HEK293 (cell line): ENCODE data around the gene SPEF1.

Source experiments
- CTCF ChIA-PET: fragments of 350-600 bp; formaldehyde crosslinking; extraction: SDS; loops from one replicate; lab custom pipeline; 2021; ENCODE audit warnings: antibody characterized with exemption; lab: Yijun Ruan, JAX
- POLR2A ChIA-PET: fragments of 300-600 bp; formaldehyde crosslinking; extraction: SDS; loops from one replicate; lab custom pipeline; 2020; ENCODE audit warnings: antibody characterized with exemption, inconsistent platforms; lab: Yijun Ruan, JAX
- H3K27ac ChIP-seq: fragments of 200-500 bp; sonication (Bioruptor generic); 2 replicates; pipeline ENCODE4 v1.5.1; 2014; ENCODE audit warnings: low read depth, low read length, control low read depth, inconsistent platforms; ENCODE audit errors: extremely low read depth
- H3K36me3 ChIP-seq, 2 experiments: fragments of 200-500 bp in 1 of 2; sonication (Bioruptor generic) in 1 of 2; 1 replicate in 1 of 2; 2 replicates in 1 of 2; pipeline ENCODE4 v1.5.1; 2014 to 2017; ENCODE audit warnings: inconsistent platforms in 2 of 2, low read length in 2 of 2; ENCODE audit not compliant: control insufficient read depth in 2 of 2, insufficient read depth in 1 of 2
- H3K4me1 ChIP-seq: fragments of 200-500 bp; sonication (Bioruptor generic); 2 replicates; pipeline ENCODE4 v1.5.1; 2014; ENCODE audit warnings: mild to moderate bottlenecking, low read length, inconsistent platforms; ENCODE audit not compliant: control insufficient read depth, insufficient read depth
- H3K4me3 ChIP-seq: 2 replicates; pipeline ENCODE4 v1.5.1; 2011; ENCODE audit warnings: low read depth, mild to moderate bottlenecking, control low read depth, low read length, moderate library complexity
- H3K9me3 ChIP-seq: fragments of 200-500 bp; sonication (Bioruptor generic); 2 replicates; pipeline ENCODE4 v1.5.1; 2014; ENCODE audit warnings: low read depth, low read length, inconsistent platforms; ENCODE audit not compliant: control insufficient read depth, insufficient read depth
- CTCF ChIP-seq: fragments of 450-650 bp; formaldehyde crosslinking; IDR thresholded peaks from 2 replicates; pipeline ENCODE4 v1.5.1; 2016; ENCODE audit warnings: missing biosample characterization, missing genetic modification characterization
- GLI2 ChIP-seq: fragments of 450-650 bp; formaldehyde crosslinking; IDR thresholded peaks from 2 replicates; pipeline ENCODE4; 2017; ENCODE audit warnings: missing biosample characterization, missing genetic modification characterization, low read depth, borderline replicate concordance
- MZF1 ChIP-seq: fragments of 450-650 bp; formaldehyde crosslinking; IDR thresholded peaks from 2 replicates; pipeline ENCODE4 v1.5.1; 2017; ENCODE audit warnings: missing biosample characterization, missing genetic modification characterization, borderline replicate concordance
- PRDM10 ChIP-seq: fragments of 450-650 bp; formaldehyde crosslinking; IDR thresholded peaks from 2 replicates; pipeline ENCODE4 v1.5.1; 2016; ENCODE audit warnings: missing biosample characterization, missing genetic modification characterization
- RBAK ChIP-seq: fragments of 450-650 bp; formaldehyde crosslinking; IDR thresholded peaks from 2 replicates; pipeline ENCODE4 v1.5.1; 2016; ENCODE audit warnings: missing biosample characterization, missing genetic modification characterization
- SALL2 ChIP-seq: fragments of 450-650 bp; formaldehyde crosslinking; IDR thresholded peaks from 2 replicates; pipeline ENCODE4 v1.5.0; 2017; ENCODE audit warnings: missing biosample characterization, mild to moderate bottlenecking, missing genetic modification characterization, borderline replicate concordance
- YY1 ChIP-seq: fragments of 450-650 bp; formaldehyde crosslinking; IDR thresholded peaks from 2 replicates; pipeline ENCODE4 v1.5.1; 2018; ENCODE audit warnings: missing biosample characterization, missing genetic modification characterization
- ZBTB20 ChIP-seq: fragments of 450-650 bp; formaldehyde crosslinking; IDR thresholded peaks from 2 replicates; pipeline ENCODE4 v1.5.1; 2016; ENCODE audit warnings: missing biosample characterization, missing genetic modification characterization
- ZNF138 ChIP-seq: fragments of 450-650 bp; formaldehyde crosslinking; IDR thresholded peaks from 2 replicates; pipeline ENCODE4 v1.5.1; 2016; ENCODE audit warnings: missing biosample characterization, missing genetic modification characterization, borderline replicate concordance
- ZNF157 ChIP-seq: fragments of 450-650 bp; formaldehyde crosslinking; IDR thresholded peaks from 2 replicates; pipeline ENCODE4 v1.5.1; 2016; ENCODE audit warnings: missing biosample characterization, missing genetic modification characterization
- ZNF202 ChIP-seq: fragments of 450-650 bp; formaldehyde crosslinking; IDR thresholded peaks from 2 replicates; pipeline ENCODE4 v1.5.1; 2016; ENCODE audit warnings: missing biosample characterization, missing genetic modification characterization, borderline replicate concordance
- ZNF214 ChIP-seq: fragments of 450-650 bp; formaldehyde crosslinking; IDR thresholded peaks from 2 replicates; pipeline ENCODE4 v1.5.1; 2017; ENCODE audit warnings: missing biosample characterization, mild to moderate bottlenecking, missing genetic modification characterization, borderline replicate concordance
- ZNF350 ChIP-seq: fragments of 450-650 bp; formaldehyde crosslinking; IDR thresholded peaks from 2 replicates; pipeline ENCODE4 v1.5.0; 2017; ENCODE audit warnings: missing biosample characterization, mild to moderate bottlenecking, missing genetic modification characterization
- ZNF398 ChIP-seq: fragments of 450-650 bp; formaldehyde crosslinking; IDR thresholded peaks from 2 replicates; pipeline ENCODE4 v1.5.1; 2017; ENCODE audit warnings: missing biosample characterization, missing genetic modification characterization
- ZNF426 ChIP-seq: fragments of 450-650 bp; formaldehyde crosslinking; IDR thresholded peaks from 2 replicates; pipeline ENCODE4 v1.5.1; 2017; ENCODE audit warnings: missing biosample characterization, missing genetic modification characterization, mild to moderate bottlenecking, inconsistent platforms, moderate library complexity
- ZNF501 ChIP-seq: fragments of 450-650 bp; formaldehyde crosslinking; IDR thresholded peaks from 2 replicates; pipeline ENCODE4 v1.5.1; 2016; ENCODE audit warnings: missing biosample characterization, missing genetic modification characterization
- ZNF530 ChIP-seq: fragments of 450-650 bp; formaldehyde crosslinking; IDR thresholded peaks from 2 replicates; pipeline ENCODE4 v1.5.1; 2016; ENCODE audit warnings: low read depth, missing biosample characterization, missing genetic modification characterization
- ZNF544 ChIP-seq: fragments of 450-650 bp; formaldehyde crosslinking; IDR thresholded peaks from 2 replicates; pipeline ENCODE4 v1.5.0; 2017; ENCODE audit warnings: missing biosample characterization, missing genetic modification characterization
- ZNF596 ChIP-seq: fragments of 450-650 bp; IDR thresholded peaks from 2 replicates; pipeline ENCODE4 v1.5.0; 2018; ENCODE audit warnings: missing biosample characterization, mild to moderate bottlenecking, missing genetic modification characterization, moderate library complexity
- ZNF624 ChIP-seq: fragments of 450-650 bp; formaldehyde crosslinking; IDR thresholded peaks from 2 replicates; pipeline ENCODE4 v1.5.1; 2017; ENCODE audit warnings: missing biosample characterization, missing genetic modification characterization
- ZNF768 ChIP-seq: fragments of 450-650 bp; formaldehyde crosslinking; IDR thresholded peaks from 2 replicates; pipeline ENCODE4 v1.5.1; 2018; ENCODE audit warnings: missing biosample characterization, mild to moderate bottlenecking, missing genetic modification characterization
- ZNF785 ChIP-seq: fragments of 450-650 bp; formaldehyde crosslinking; IDR thresholded peaks from 2 replicates; pipeline ENCODE4 v1.5.1; 2016; ENCODE audit warnings: missing biosample characterization, missing genetic modification characterization
- ZSCAN30 ChIP-seq: fragments of 450-650 bp; IDR thresholded peaks from 2 replicates; pipeline ENCODE4 v1.5.1; 2018; ENCODE audit warnings: missing biosample characterization, mild to moderate bottlenecking, missing genetic modification characterization, moderate library complexity

Gene SPEF1

GRCh38 chr20:3755814-3756480 lies 25.3 kb downstream of the SPEF1 start:
- Histone ChIP-seq H3K4me1 (peaks cover 4% of the 10 kb centered on the region; the same call in 1 of the 2 replicates), H3K9me3 (no peaks in the 10 kb centered on the region), H3K27ac (no peak overlapping the region), H3K36me3 (peaks cover 0 to 61% of the 10 kb centered on the region in 2 experiments; a peak in 2 of 3 replicates), H3K4me3 (no peak overlapping the region)
- POLR2A ChIA-PET: interaction anchor here (1.0 to 1.7 kb wide), 2 partner anchors 12 kb away, joined by 3 to 9 read pairs; partner anchors contain the start of gene ADISSP
- CTCF ChIA-PET: interaction anchor here (0.6 to 9.8 kb wide), 8 partner anchors 9 to 316 kb away, joined by 3 to 133 read pairs (median 10); partner anchors contain the start of genes ADISSP, AP5S1 and SPEF1
- TF ChIP-seq ZNF350 (no peak), ZNF624 (tag by site-specific recombination) (no peak), MZF1 (no peak), ZNF501 (tag by site-specific recombination) (no peak), SALL2 (tag by site-specific recombination) (no peak), RBAK (no peak), ZSCAN30 (tag by site-specific recombination) (no peak), ZNF544 (tag by site-specific recombination) (no peak), CTCF (tag by site-specific recombination) (no peak)

- TF ChIP-seq GLI2 (tag by site-specific recombination) (no peak), ZNF530 (tag by site-specific recombination) (no peak), ZNF214 (tag by site-specific recombination) (no peak), ZNF785 (tag by site-specific recombination) (no peak), YY1 (tag by site-specific recombination) (no peak), ZNF157 (tag by site-specific recombination) (no peak), PRDM10 (tag by site-specific recombination) (no peak), ZNF138 (tag by site-specific recombination) (no peak), ZNF596 (no peak), ZNF398 (no peak), ZNF202 (tag by site-specific recombination) (no peak), ZBTB20 (tag by site-specific recombination) (no peak), ZNF768 (tag by site-specific recombination) (no peak), ZNF426 (tag by site-specific recombination) (no peak)
- ChIA-PET POLR2A (interaction anchor here (0.9 to 1.0 kb wide), 4 partner anchors 11 to 26 kb away, joined by 3 to 4 read pairs (median 3); partner anchors contain the start of genes ADISSP and SPEF1), CTCF (interaction anchor here (0.6 to 9.8 kb wide), 6 partner anchors 10 to 317 kb away, joined by 3 to 133 read pairs (median 10); partner anchors contain the start of genes ADISSP, AP5S1 and SPEF1)
- Histone ChIP-seq H3K9me3 (no peaks in the 10 kb centered on the region), H3K36me3 (peaks cover 0 to 62% of the 10 kb centered on the region in 2 experiments; a peak in 2 of 3 replicates), H3K27ac (no peak overlapping the region), H3K4me1 (peaks cover 4% of the 10 kb centered on the region; the same call in 1 of the 2 replicates), H3K4me3 (no peak overlapping the region)
These were observed 26.0 kb downstream of the SPEF1 start for GRCh38 chr20:3755269-3755668.
